ENCODE results near the gene ODF4. TPM values are rescaled to one million over a fixed set of nuclear protein-coding genes. Genes with fewer than 3 reads are reported as not detected.
"Not testable (repeated sequence)": the region's sequence is repeated elsewhere in the genome, so short reads cannot be mapped to it uniquely, and the experiment has no call there.

ODF4 gene
- total RNA-seq, 4 donors from 2014 or later: not detected

DNA sequence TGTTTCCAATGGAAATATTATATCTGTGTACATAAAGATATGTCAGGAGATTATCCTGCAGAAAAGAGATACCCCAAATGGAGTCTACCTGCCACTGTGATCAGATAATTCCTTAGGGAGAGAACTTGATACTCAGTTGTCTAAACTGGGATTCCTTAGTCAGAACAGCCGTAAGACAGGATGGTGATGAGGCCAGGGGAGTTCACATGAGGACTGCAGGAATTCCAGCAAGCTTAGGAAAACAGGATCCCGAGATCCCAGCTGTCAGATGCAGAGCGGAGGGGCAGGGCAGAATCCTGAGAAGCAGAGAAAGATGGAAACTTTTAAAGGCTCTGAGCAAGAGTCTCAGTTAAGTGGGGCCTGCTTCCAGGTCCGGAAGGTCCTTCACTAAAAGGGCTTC is 32.1 kb downstream of the ODF4 start:
- peaks cover 34% of the 10 kb centered on the region for H3K36me3 ChIP-seq
- H3K27ac ChIP-seq: no peak overlapping the region
- TF ChIP-seq POLR2A (IDR thresholded peaks at IDR 0.05) (no peak), EP300 (IDR thresholded peaks at IDR 0.05) (no peak), POLR2AphosphoS5 (IDR thresholded peaks at IDR 0.05) (no peak)
- TF ChIP-seq, protein P1, sequence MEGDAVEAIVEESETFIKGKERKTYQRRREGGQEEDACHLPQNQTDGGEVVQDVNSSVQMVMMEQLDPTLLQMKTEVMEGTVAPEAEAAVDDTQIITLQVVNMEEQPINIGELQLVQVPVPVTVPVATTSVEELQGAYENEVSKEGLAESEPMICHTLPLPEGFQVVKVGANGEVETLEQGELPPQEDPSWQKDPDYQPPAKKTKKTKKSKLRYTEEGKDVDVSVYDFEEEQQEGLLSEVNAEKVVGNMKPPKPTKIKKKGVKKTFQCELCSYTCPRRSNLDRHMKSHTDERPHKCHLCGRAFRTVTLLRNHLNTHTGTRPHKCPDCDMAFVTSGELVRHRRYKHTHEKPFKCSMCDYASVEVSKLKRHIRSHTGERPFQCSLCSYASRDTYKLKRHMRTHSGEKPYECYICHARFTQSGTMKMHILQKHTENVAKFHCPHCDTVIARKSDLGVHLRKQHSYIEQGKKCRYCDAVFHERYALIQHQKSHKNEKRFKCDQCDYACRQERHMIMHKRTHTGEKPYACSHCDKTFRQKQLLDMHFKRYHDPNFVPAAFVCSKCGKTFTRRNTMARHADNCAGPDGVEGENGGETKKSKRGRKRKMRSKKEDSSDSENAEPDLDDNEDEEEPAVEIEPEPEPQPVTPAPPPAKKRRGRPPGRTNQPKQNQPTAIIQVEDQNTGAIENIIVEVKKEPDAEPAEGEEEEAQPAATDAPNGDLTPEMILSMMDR (IDR thresholded peaks at IDR 0.05): no peak
- H3K4me1 ChIP-seq: peaks cover 15% of the 10 kb centered on the region
- no peaks in the 10 kb centered on the region for H3K9me3 ChIP-seq
- DNase-seq (ENCODE audit: low spot score in 2 of 2): no peak
- no peaks in the 10 kb centered on the region for H3K27me3 ChIP-seq
- WGBS: 83% methylated on average over 4 of the region's 4 CpGs
- H3K4me3 ChIP-seq: no peak overlapping the region

DNA sequence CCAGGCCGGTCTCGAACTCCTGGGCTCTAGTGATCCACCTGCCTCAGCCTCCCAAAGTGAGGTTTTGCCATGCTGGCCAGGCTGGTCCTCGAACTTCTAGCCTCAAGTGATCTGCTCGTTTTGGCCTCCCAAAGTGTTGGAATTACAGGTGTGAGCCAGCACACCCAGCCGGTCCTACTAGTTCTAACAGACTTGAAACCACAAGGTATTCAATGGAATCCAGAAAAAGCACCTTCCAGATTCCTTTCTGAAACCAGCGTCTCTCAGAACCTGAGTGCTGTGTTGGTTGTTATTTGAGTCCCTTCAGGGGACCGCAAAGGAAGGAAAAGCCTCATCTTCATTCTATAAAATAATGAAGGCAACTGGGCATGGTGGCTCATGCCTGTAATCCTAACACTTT is 32.8 kb downstream of the ODF4 start:
- WGBS: 70% methylated on average over 7 of the region's 7 CpGs
- Histone ChIP-seq H3K36me3 (peaks cover 33% of the 10 kb centered on the region), H3K4me3 (no peak overlapping the region), H3K4me1 (peaks cover 20% of the 10 kb centered on the region), H3K9me3 (no peaks in the 10 kb centered on the region), H3K27me3 (no peaks in the 10 kb centered on the region), H3K27ac (no peak overlapping the region)
- no peak for DNase-seq (ENCODE audit: low spot score in 2 of 2)
- TF ChIP-seq POLR2A (IDR thresholded peaks at IDR 0.05) (no peak), POLR2AphosphoS5 (IDR thresholded peaks at IDR 0.05) (no peak), EP300 (IDR thresholded peaks at IDR 0.05) (no peak)
- TF ChIP-seq, protein P1 (IDR thresholded peaks at IDR 0.05): no peak

DNA sequence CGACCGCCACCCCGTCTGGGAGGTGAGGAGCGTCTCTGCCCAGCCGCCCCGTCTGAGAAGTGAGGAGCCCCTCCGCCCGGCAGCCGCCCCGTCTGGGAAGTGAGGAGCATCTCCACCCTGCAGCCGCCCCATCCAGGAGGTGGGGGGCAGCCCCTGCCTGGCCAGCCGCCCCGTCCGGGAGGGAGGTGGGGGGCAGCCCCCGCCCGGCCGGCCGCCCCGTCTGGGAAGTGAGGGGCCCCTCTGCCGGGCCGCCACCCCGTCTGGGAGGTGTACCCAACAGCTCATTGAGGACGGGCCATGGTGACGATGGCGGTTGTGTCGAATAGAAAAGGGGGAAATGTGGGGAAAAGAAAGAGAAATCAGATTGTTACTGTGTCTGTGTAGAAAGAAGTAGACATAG is 34.2 kb downstream of the ODF4 start:
- H3K27me3 ChIP-seq; H3K27ac ChIP-seq; H3K9me3 ChIP-seq; H3K4me3 ChIP-seq; DNase-seq (ENCODE audit: low spot score in 2 of 2): not testable (repeated sequence)
- WGBS: 96% methylated on average over 15 of the region's 26 CpGs
- Histone ChIP-seq H3K36me3 (peaks cover 38% of the 10 kb centered on the region), H3K4me1 (peaks cover 20% of the 10 kb centered on the region)

DNA sequence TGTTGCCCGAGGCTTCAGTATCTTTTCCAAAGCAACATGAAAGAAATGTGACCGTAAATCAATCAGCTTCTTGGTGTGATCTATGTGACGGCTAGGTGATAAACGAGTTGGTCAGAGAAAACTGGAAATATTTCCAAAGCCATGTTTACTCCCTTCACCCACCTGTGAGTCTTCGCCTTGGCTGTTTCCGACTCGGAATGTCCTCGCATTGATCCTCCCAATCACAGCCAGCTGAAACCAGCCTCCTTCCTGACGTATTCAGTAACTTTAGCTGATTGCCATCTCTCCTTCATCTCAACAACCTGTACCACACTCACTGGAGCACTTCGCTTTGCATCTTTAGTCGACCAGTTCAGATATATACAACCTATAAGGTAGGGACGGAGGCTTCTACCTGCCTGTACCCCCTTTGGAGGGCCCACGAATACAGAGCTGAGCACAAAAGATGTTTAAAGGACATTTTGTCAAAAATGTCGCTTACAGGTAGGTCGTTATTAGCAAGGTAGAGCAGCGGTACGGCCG is 36.2 kb downstream of the ODF4 start:
- WGBS: 13% methylated on average over 18 of the region's 18 CpGs
- no peaks in the 10 kb centered on the region for H3K9me3 ChIP-seq
- TF ChIP-seq, protein P1 (IDR thresholded peaks at IDR 0.05): no peak
- TF ChIP-seq EP300 (IDR thresholded peaks at IDR 0.05) (no peak), POLR2AphosphoS5 (IDR thresholded peaks at IDR 0.05) (no peak), POLR2A (IDR thresholded peaks at IDR 0.05) (no peak)
- H3K27me3 ChIP-seq: no peaks in the 10 kb centered on the region
- peaks cover 36% of the 10 kb centered on the region for H3K4me1 ChIP-seq
- H3K36me3 ChIP-seq: peaks cover 43% of the 10 kb centered on the region
- no peak for DNase-seq (ENCODE audit: low spot score in 2 of 2)
- H3K4me3 ChIP-seq: peak overlapping the region; percentile 73
- H3K27ac ChIP-seq: peak overlapping the region; percentile 83

DNA sequence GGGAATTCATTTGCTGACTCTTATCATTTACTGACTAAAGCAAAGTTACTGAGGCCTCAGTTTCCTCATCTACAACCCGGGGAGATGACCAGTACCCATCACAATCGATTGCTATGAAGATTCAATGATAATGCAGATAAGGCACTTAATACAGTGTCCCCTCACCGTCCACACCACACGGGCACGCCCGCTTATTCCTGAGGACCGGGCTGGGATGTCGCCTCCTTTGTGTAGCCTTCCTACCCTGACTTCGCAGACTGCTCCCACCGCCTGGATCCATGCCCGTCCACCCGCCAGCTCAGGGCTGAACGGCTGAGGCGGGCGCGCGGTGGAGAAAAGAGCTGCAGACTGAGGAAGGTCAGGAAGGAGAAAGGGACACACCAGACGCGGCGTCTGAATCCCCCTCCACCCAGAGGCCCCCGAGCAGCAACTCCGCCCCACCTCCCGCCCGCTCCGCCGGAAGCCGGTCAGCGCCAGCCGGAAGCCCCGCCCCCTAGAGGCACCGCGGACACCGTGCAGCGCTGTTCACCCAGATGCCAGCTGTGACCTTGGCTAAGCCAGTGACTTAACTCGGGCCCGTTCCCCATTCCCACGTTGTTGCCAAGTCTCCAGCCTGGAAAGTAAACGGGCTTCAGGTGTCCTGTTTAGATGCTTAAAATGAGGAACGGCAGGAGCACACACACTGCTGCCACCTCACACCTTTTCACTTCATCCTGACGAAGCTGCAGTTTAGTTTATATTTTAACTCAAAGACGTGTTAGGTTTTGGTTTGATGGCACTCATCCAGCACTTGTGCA is 36.8 kb downstream of the ODF4 start, which contains the start of gene KRABD2:
Gene KRABD2 (minus strand): TSS at position 434 of the 797 bp plus-strand sequence.
- 1% methylated on average over 28 of the region's 41 CpGs for WGBS
- TF ChIP-seq, protein P1 (IDR thresholded peaks at IDR 0.05): peak in 1 of 2 donors; percentile 70
- TF ChIP-seq EP300 (IDR thresholded peaks at IDR 0.05): no peak
- peak in 1 of 2 donors; percentile 50 for TF ChIP-seq POLR2A (IDR thresholded peaks at IDR 0.05)
- TF ChIP-seq POLR2AphosphoS5 (IDR thresholded peaks at IDR 0.05): peak in 2 of 3 donors; percentile 36 to 44
- Histone ChIP-seq H3K36me3 (peaks cover 46% of the 10 kb centered on the region), H3K4me1 (peaks cover 43% of the 10 kb centered on the region), H3K9me3 (no peaks in the 10 kb centered on the region), H3K4me3 (peak within 1 kb of the TSS; percentile 73), H3K27ac (peak within 1 kb of the TSS; percentile 83), H3K27me3 (no peaks in the 10 kb centered on the region)
- DNase-seq (ENCODE audit: low spot score in 2 of 2): peak; percentile 93 to 94
